Uterus (tissue), 4 donors: ENCODE measurements around the gene TADA2A. TPM values are rescaled to one million over a fixed set of nuclear protein-coding genes. Genes with fewer than 3 reads are reported as not detected.
"Not testable (repeated sequence)": the region's sequence is repeated elsewhere in the genome, so short reads cannot be mapped to it uniquely, and the experiment has no call there.

Experiments used
- DNase-seq, 2 donors: peaks; one replicate each; pipeline ENCODE4 v3.0.0-alpha.2; 2019 to 2020
- H3K27ac ChIP-seq, 2 donors: fragments of 200-600 bp; sonication (generic); 1 replicate in 1 of 2; 2 replicates in 1 of 2; pipeline ENCODE4 v1.5.1; 2016 to 2018
- H3K27me3 ChIP-seq, 2 donors: fragments of 200-600 bp; sonication (generic); one replicate each; pipeline ENCODE4 v1.5.1; 2018 to 2019; ENCODE audit warnings: control low read depth in 1 of 2
- H3K36me3 ChIP-seq, 2 donors: fragments of 200-600 bp; sonication (generic); one replicate each; pipeline ENCODE4 v1.5.1; 2019; ENCODE audit warnings: control low read depth in 1 of 2
- H3K4me1 ChIP-seq, 2 donors: fragments of 200-600 bp; sonication (generic); one replicate each; pipeline ENCODE4 v1.5.1; 2018 to 2019; ENCODE audit warnings: control low read depth in 1 of 2
- H3K4me3 ChIP-seq, 2 donors: fragments of 200-600 bp; sonication (generic); 1 replicate in 1 of 2; 2 replicates in 1 of 2; pipeline ENCODE4 v1.5.1; 2018 to 2019; ENCODE audit warnings: mild to moderate bottlenecking in 1 of 2
- H3K9me3 ChIP-seq, 2 donors: fragments of 200-600 bp; sonication (generic); one replicate each; pipeline ENCODE4 v1.5.1; 2019; ENCODE audit warnings: control low read depth in 1 of 2
- CTCF ChIP-seq, 4 experiments: fragments of 200-600 bp in 2 of 4; fragments of 450-650 bp in 2 of 4; sonication (generic) in 2 of 4; IDR thresholded peaks; one replicate each; pipeline ENCODE4 v1.5.1; 2016 to 2019; ENCODE audit warnings: antibody characterized with exemption in 4 of 4, mild to moderate bottlenecking in 2 of 4, moderate library complexity in 1 of 4
- POLR2A ChIP-seq, 2 donors: fragments of 450-650 bp; IDR thresholded peaks; one replicate each; pipeline ENCODE4 v1.6.1; 2016; ENCODE audit warnings: antibody characterized with exemption in 2 of 2, mild to moderate bottlenecking in 1 of 2, moderate library complexity in 1 of 2
- intact Hi-C: fragments of 100-400 bp; cut with DNase I; formaldehyde crosslinking; loops from one replicate; pipeline ENCODE4 v1.15.1; 2023; ENCODE audit warnings: low total_unique reads
- total RNA-seq, 4 donors: library from RNA; depleted of rRNA in 3 of 4; stranded (reverse); fragments of >200 nt in 3 of 4; gene quantifications; one replicate each; pipeline versions ENCODE4 v1.1.0 to v1.2.4, GENCODE V29; 2014 to 2023
- donor health status: DM: yes; HTN: yes; CAD: no.

The TADA2A gene
- total RNA-seq, 4 donors from 2014 or later, result 13.8 to 40.8 (median 22.0) TPM

- intact Hi-C loops, result no loop called here
- Histone ChIP-seq H3K36me3 (no peaks in the 10 kb centered on the region), H3K27me3 (no peaks in the 10 kb centered on the region), H3K9me3 (no peaks in the 10 kb centered on the region), H3K4me3 (no peak overlapping the region), H3K27ac (no peak overlapping the region), H3K4me1 (no peaks in the 10 kb centered on the region)
- TF ChIP-seq CTCF (IDR thresholded peaks at IDR 0.05) (no peak), POLR2A (IDR thresholded peaks at IDR 0.05) (no peak)
- DNase-seq, result no peak
Measured at GRCh38 chr17:37429453-37429852, 22.8 kb downstream of the TADA2A start.

GRCh38 chr17:37430051-37430627 lies 23.5 kb downstream of the TADA2A start:
- no peak for DNase-seq

GRCh38 chr17:37432671-37433070 lies 26.0 kb downstream of the TADA2A start:
- H3K4me3 ChIP-seq, result no peak overlapping the region
- H3K27me3 ChIP-seq, result no peaks in the 10 kb centered on the region
- no peak for DNase-seq
- TF ChIP-seq POLR2A (IDR thresholded peaks at IDR 0.05) (no peak), CTCF (IDR thresholded peaks at IDR 0.05) (no peak)
- no peaks in the 10 kb centered on the region for H3K4me1 ChIP-seq
- no peaks in the 10 kb centered on the region for H3K9me3 ChIP-seq
- intact Hi-C loops, result no loop called here
- H3K36me3 ChIP-seq, result no peaks in the 10 kb centered on the region
- no peak overlapping the region for H3K27ac ChIP-seq

More at GRCh38 chr17:37430051-37430627, 23.5 kb downstream of the TADA2A start:
- Histone ChIP-seq H3K27ac (no peak overlapping the region), H3K4me1 (no peaks in the 10 kb centered on the region), H3K27me3 (no peaks in the 10 kb centered on the region), H3K9me3 (no peaks in the 10 kb centered on the region), H3K4me3 (no peak overlapping the region), H3K36me3 (no peaks in the 10 kb centered on the region)
- TF ChIP-seq CTCF (IDR thresholded peaks at IDR 0.05) (no peak), POLR2A (IDR thresholded peaks at IDR 0.05) (no peak)
- intact Hi-C loops, result no loop called here

- Histone ChIP-seq H3K36me3 (no peaks in the 10 kb centered on the region), H3K9me3 (no peaks in the 10 kb centered on the region), H3K27me3 (no peaks in the 10 kb centered on the region)
Measured at GRCh38 chr17:37438141-37438540, 31.5 kb downstream of the TADA2A start.

GRCh38 chr17:37440424-37440823 lies 33.7 kb downstream of the TADA2A start:
- Histone ChIP-seq H3K4me3 (no peak overlapping the region), H3K9me3 (no peaks in the 10 kb centered on the region), H3K4me1 (no peaks in the 10 kb centered on the region), H3K27ac (no peak overlapping the region), H3K36me3 (no peaks in the 10 kb centered on the region), H3K27me3 (no peaks in the 10 kb centered on the region)
- intact Hi-C loops, result no loop called here
- no peak for TF ChIP-seq CTCF (IDR thresholded peaks at IDR 0.05)
- TF ChIP-seq POLR2A (IDR thresholded peaks at IDR 0.05), result no peak
- DNase-seq, result no peak

More at GRCh38 chr17:37438141-37438540, 31.5 kb downstream of the TADA2A start:
- Histone ChIP-seq H3K4me1 (no peaks in the 10 kb centered on the region), H3K27ac (no peak overlapping the region), H3K4me3 (no peak overlapping the region)
- no peak for DNase-seq
- TF ChIP-seq POLR2A (IDR thresholded peaks at IDR 0.05), result no peak
- intact Hi-C loops, result no loop called here

- H3K27me3 ChIP-seq, intact Hi-C loops: not testable (repeated sequence)
Measured at GRCh38 chr17:37441369-37442014, 34.8 kb downstream of the TADA2A start.

More at GRCh38 chr17:37441369-37442014, 34.8 kb downstream of the TADA2A start:
- H3K27ac ChIP-seq, DNase-seq, H3K4me1 ChIP-seq, H3K4me3 ChIP-seq, H3K9me3 ChIP-seq, H3K36me3 ChIP-seq: not testable (repeated sequence)
